ENCODE results near the gene RNF149.
"Not testable (repeated sequence)": the region's sequence is repeated elsewhere in the genome, so short reads cannot be mapped to it uniquely, and the experiment has no call there.

Gene RNF149

GRCh38 chr2:101241158-101241557 is 67.3 kb downstream of the RNF149 start:
- no peak for TF ChIP-seq CTCF (IDR thresholded peaks at IDR 0.05; ENCODE audit: insufficient read depth, low read depth, low read length, missing control alignments)
- no peak for DNase-seq (ENCODE audit: low read depth)
- no peak overlapping the region for H3K4me3 ChIP-seq (ENCODE audit: low read depth, low read length)

- peak; percentile 50 for TF ChIP-seq CTCF (IDR thresholded peaks at IDR 0.05; ENCODE audit: insufficient read depth, low read depth, low read length, missing control alignments)
- peak; percentile 21 for DNase-seq (ENCODE audit: low read depth)
- H3K4me3 ChIP-seq (ENCODE audit: low read depth, low read length): not testable (repeated sequence)
Measured at GRCh38 chr2:101240694-101241093, 67.8 kb downstream of the RNF149 start.

- H3K4me3 ChIP-seq (ENCODE audit: low read depth, low read length); DNase-seq (ENCODE audit: low read depth): not testable (repeated sequence)
Measured at GRCh38 chr2:101239760-101240118, 68.8 kb downstream of the RNF149 start.

GRCh38 chr2:101238930-101239759 is 69.4 kb downstream of the RNF149 start:
- TF ChIP-seq CTCF (IDR thresholded peaks at IDR 0.05; ENCODE audit: insufficient read depth, low read depth, low read length, missing control alignments): no peak
- H3K4me3 ChIP-seq (ENCODE audit: low read depth, low read length): no peak overlapping the region
- no peak for DNase-seq (ENCODE audit: low read depth)

- DNase-seq (ENCODE audit: low read depth); H3K4me3 ChIP-seq (ENCODE audit: low read depth, low read length): not testable (repeated sequence)
Measured at GRCh38 chr2:101237944-101238343, 70.6 kb downstream of the RNF149 start.

GRCh38 chr2:101235956-101236355 is 72.5 kb downstream of the RNF149 start:
- not testable (repeated sequence) for DNase-seq (ENCODE audit: low read depth); H3K4me3 ChIP-seq (ENCODE audit: low read depth, low read length)

- no peak overlapping the region for H3K4me3 ChIP-seq (ENCODE audit: low read depth, low read length)
- TF ChIP-seq CTCF (IDR thresholded peaks at IDR 0.05; ENCODE audit: insufficient read depth, low read depth, low read length, missing control alignments): no peak
- DNase-seq (ENCODE audit: low read depth): no peak
Measured at GRCh38 chr2:101234169-101234938, 74.1 kb downstream of the RNF149 start.

GRCh38 chr2:101232770-101233169 is 75.7 kb downstream of the RNF149 start:
- DNase-seq (ENCODE audit: low read depth): no peak
- TF ChIP-seq CTCF (IDR thresholded peaks at IDR 0.05; ENCODE audit: insufficient read depth, low read depth, low read length, missing control alignments): no peak
- H3K4me3 ChIP-seq (ENCODE audit: low read depth, low read length): no peak overlapping the region

All from GM12865 (cell line).